GM12873 (cell line): ENCODE data around the gene CACNB2.

ENCODE experiments used
- TF ChIP-seq, protein P1 (sequence below): IDR thresholded peaks from 2 replicates; pipeline ENCODE4 v1.5.1; 2012; ENCODE audit warnings: low read depth, mild to moderate bottlenecking, moderate library complexity, low read length, control low read depth; ENCODE audit not compliant: insufficient read depth; ENCODE audit errors: missing control alignments

Gene CACNB2

DNA sequence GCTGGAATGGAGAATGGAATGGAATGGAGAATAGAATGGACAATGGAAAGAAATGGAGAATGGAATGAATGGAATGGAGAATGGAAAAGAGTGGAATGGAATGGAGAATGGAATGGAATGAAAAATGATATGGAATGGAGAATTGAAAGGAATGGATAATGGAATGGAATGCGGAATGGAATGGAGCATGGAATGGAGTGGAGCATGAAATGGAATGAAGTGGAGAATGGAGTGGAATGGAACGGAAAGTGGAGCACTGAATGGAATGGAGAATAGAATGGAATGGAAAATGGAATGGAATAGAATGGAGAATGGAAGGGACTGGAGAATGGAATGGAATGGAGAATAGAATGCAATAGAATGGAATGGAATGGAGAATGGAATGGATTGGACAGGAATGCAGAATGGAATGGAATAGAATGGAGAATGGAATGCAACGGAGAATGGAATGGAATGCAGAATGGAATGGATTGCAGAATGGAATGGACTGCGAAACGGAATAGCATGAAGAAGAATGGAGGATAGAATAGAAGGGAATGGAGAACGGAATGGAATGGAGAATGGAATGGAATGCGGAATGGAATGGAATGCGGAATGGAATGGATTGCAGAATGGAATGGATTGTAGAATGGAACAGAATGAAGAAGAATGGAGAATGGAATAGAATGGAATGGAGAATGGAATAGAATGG, 421.8 kb downstream of the CACNB2 start:
- TF ChIP-seq, protein P1, sequence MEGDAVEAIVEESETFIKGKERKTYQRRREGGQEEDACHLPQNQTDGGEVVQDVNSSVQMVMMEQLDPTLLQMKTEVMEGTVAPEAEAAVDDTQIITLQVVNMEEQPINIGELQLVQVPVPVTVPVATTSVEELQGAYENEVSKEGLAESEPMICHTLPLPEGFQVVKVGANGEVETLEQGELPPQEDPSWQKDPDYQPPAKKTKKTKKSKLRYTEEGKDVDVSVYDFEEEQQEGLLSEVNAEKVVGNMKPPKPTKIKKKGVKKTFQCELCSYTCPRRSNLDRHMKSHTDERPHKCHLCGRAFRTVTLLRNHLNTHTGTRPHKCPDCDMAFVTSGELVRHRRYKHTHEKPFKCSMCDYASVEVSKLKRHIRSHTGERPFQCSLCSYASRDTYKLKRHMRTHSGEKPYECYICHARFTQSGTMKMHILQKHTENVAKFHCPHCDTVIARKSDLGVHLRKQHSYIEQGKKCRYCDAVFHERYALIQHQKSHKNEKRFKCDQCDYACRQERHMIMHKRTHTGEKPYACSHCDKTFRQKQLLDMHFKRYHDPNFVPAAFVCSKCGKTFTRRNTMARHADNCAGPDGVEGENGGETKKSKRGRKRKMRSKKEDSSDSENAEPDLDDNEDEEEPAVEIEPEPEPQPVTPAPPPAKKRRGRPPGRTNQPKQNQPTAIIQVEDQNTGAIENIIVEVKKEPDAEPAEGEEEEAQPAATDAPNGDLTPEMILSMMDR = no peak

DNA sequence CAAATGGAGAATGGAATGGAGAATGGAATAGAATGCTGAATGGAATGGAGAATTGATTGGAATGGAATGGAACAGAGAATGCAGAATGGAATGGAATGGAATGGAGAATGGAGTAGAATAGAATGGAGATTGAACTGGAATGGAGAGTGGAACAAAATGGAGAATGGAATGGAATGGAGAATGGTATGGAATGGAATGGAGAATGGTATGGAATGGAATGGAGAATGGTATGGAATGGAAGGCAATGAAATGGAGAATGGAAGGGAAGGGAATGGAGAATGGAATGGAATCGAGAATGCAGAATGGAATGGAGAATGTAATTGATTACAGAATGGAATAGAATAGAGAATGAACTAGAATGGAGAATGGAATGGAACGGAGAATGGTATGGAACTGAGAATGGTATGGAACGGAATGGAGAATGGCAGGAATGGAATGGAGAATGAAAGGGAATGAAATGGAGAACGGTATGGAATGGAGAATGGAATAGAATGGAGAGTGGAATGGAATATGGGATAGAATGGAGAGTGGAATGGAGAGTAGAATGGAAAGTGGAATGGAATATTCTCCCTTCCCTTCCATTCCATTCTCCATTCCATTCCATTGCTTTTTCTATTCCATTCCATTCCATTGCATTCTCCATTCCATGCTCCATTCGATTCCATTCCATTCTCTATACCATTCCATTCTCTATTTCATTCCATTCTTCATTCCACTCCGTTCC, 422.9 kb downstream of the CACNB2 start:
- TF ChIP-seq, protein P1 = no peak

DNA sequence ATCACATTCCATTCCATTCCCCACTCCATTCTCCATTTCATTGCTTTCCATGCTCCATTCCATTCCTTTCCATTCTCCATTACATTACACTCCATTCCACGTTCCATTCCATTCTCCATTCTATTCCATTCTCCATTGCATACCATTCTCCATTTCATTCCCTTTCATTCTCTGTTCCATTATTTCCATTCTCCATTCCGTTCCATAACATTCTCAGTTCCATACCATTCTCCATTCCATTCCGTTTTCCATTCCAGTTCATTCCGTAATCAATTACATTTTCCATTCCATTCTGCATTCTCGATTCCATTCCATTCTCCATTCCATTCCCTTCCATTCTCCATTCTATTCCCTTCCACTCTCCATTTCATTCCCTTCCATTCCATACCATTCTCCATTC, 424.8 kb downstream of the CACNB2 start:
- TF ChIP-seq, protein P1 = no peak

DNA sequence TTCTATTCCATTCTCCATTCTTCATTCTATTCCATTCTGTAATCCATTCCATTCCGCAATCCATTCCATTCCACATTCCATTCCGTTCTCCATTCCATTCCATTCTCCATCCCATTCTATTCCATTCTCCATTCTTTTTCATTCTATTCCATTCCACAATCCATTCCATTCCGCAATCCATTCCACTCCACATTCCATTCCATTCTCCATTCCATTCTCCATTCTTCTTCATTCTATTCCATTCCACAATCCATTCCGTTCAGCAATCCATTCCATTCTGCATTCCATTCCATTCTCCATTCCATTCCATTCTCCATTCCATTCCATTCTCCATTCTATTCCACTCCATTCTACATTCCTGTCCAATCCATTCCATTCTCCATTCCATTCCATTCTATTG, 426.0 kb downstream of the CACNB2 start:
- TF ChIP-seq, protein P1 = no peak

DNA sequence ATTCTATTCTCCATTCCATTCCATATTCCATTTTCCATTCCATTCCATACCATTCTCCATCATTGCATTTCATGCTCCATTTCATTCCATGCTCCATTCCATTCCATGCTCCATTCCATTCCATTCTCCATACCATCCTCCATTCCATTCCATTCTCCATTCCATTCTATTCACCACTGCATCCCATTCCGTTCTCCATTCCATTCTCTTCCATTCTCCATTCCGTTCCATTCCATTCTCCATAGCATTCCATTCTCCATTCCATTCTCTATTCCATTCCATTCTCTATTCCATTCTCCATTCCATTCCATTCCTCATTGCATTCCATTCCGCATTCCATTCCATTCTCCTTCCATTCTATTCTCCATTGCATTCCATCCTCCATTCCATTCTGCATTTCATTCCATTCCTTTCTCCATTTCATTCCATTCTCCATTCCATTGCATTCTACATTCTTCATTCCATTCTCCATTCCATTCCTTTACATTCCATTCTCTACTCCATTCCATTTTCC, 427.2 kb downstream of the CACNB2 start:
- TF ChIP-seq, protein P1 = no peak

DNA sequence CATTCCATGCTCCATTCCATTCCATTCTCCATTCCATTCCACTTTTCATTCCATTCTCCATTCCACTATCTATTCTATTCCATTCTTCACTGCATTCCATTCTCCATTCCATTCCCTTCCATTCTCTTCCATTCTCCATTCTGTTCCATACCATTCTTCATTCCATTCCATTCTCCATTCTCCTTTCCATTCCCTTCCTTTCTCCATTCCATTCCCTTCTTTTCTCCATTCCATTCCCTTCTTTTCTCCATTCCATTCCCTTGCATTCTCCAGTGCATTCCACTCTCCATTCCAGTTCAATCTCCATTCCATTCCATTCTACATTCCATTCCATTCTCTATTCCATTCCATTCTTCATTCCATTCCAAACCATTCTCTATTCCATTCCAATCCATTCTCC, 430.9 kb downstream of the CACNB2 start:
- TF ChIP-seq, protein P1 = no peak

DNA sequence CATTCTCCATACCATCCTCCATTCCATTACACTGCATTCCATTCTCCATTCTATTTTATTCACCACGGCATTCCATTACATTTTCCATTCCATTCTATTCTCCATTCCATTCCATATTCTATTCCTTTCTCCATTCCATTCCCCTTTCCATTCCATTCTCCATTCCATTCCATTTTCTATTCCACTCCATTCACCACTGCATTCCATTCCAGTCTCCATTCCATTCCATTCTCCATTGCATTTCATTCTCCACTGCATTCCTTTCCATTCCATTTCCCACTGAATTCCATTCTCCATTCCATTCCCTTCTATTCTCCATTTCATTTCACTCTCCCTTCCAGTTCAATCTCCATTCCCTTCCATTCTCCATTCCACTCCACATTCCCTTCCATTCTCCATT, 431.6 kb downstream of the CACNB2 start:
- TF ChIP-seq, protein P1 = no peak
